Tibial nerve (tissue), 4 donors: ENCODE measurements around the gene URGCP. TPM values are rescaled to one million over a fixed set of nuclear protein-coding genes. Genes with fewer than 3 reads are reported as not detected.

Source experiments
- DNase-seq, 2 donors: peaks; one replicate each; pipeline ENCODE4 v3.0.0-alpha.2; 2019; ENCODE audit warnings: low spot score in 2 of 2
- H3K27ac ChIP-seq, 4 donors: fragments of 200-600 bp; sonication (generic) in 3 of 4; one replicate each; pipeline ENCODE4 v1.5.1; 2017 to 2019; ENCODE audit warnings: mild to moderate bottlenecking in 1 of 4
- H3K27me3 ChIP-seq, 2 donors: fragments of 200-600 bp; sonication (generic) in 1 of 2; one replicate each; pipeline versions ENCODE4 v1.5.1 to v1.6.0; 2017 to 2019
- H3K36me3 ChIP-seq, 3 donors: fragments of 200-600 bp; sonication (generic); one replicate each; pipeline ENCODE4 v1.5.1; 2018 to 2019
- H3K4me1 ChIP-seq, 4 donors: fragments of 200-600 bp; sonication (generic) in 3 of 4; one replicate each; pipeline ENCODE4 v1.5.1; 2017 to 2019
- H3K4me3 ChIP-seq, 4 donors: fragments of 200-600 bp; sonication (generic) in 3 of 4; one replicate each; pipeline ENCODE4 v1.5.1; 2017 to 2019; ENCODE audit warnings: mild to moderate bottlenecking in 1 of 4, moderate library complexity in 1 of 4
- H3K9me3 ChIP-seq, 4 donors: fragments of 200-600 bp; sonication (generic) in 3 of 4; one replicate each; pipeline ENCODE4 v1.5.1; 2017 to 2019
- CTCF ChIP-seq, 5 experiments: fragments of 200-600 bp in 3 of 5; fragments of 450-650 bp in 2 of 5; sonication (generic) in 3 of 5; IDR thresholded peaks; one replicate each; pipeline ENCODE4 v1.5.1; 2016 to 2019; ENCODE audit warnings: antibody characterized with exemption in 5 of 5, mild to moderate bottlenecking in 3 of 5, moderate library complexity in 2 of 5
- EP300 ChIP-seq, 2 donors: sonication (generic); formaldehyde crosslinking; IDR thresholded peaks; one replicate each; pipeline ENCODE4 v1.6.1; 2017; ENCODE audit warnings: antibody characterized with exemption in 2 of 2, mild to moderate bottlenecking in 1 of 2
- POLR2A ChIP-seq, 2 donors: fragments of 450-650 bp; IDR thresholded peaks; one replicate each; pipeline ENCODE4 v1.6.1; 2017; ENCODE audit warnings: antibody characterized with exemption in 2 of 2, mild to moderate bottlenecking in 2 of 2, moderate library complexity in 2 of 2
- WGBS, 2 donors: methylation state at CpG; one replicate each; pipeline ENCODE4 v1.1.5; 2018; 5-methylcytosine and 5-hydroxymethylcytosine counted together
- total RNA-seq, 4 donors: library from RNA; depleted of rRNA; stranded (reverse); fragments of >200 nt; gene quantifications; one replicate each; pipeline ENCODE4 v1.1.0, GENCODE V29; 2016

URGCP gene
- total RNA-seq, 4 donors from 2014 or later = 25.7 to 32.0 (median 28.8) TPM

- Histone ChIP-seq H3K9me3 (no peaks in the 10 kb centered on the region), H3K27me3 (no peaks in the 10 kb centered on the region), H3K36me3 (peaks cover 0 to 43% (median 0%) of the 10 kb centered on the region in 3 donors), H3K4me1 (peaks cover 0 to 39% (median 12%) of the 10 kb centered on the region in 4 donors), H3K4me3 (no peak overlapping the region), H3K27ac (peak overlapping the region; percentile 44 to 84 (median 68))
- WGBS, 2 donors = 27 to 31% methylated on average over 7 of the region's 7 CpGs
- DNase-seq = peak in 1 of 2 donors; percentile 67
- no peak for TF ChIP-seq POLR2A (IDR thresholded peaks at IDR 0.05)
- no peak for TF ChIP-seq CTCF (IDR thresholded peaks at IDR 0.05)
- peak in 1 of 2 donors; percentile 8 for TF ChIP-seq EP300 (IDR thresholded peaks at IDR 0.05)
Measured at GRCh38 chr7:43872406-43873110, 33.8 kb downstream of the URGCP start.

- 86 to 95% methylated on average over 3 of the region's 3 CpGs for WGBS, 2 donors
Measured at GRCh38 chr7:43871064-43871463, 35.3 kb downstream of the URGCP start.

GRCh38 chr7:43870316-43870715 lies 36.1 kb downstream of the URGCP start:
- H3K27me3 ChIP-seq = no peaks in the 10 kb centered on the region
- WGBS, 2 donors = 82 to 90% methylated on average over 4 of the region's 4 CpGs

More at GRCh38 chr7:43871064-43871463, 35.3 kb downstream of the URGCP start:
- Histone ChIP-seq H3K4me3 (no peak overlapping the region), H3K36me3 (peaks cover 0 to 43% (median 5%) of the 10 kb centered on the region in 3 donors), H3K27me3 (no peaks in the 10 kb centered on the region), H3K27ac (peak overlapping the region in 1 of 4 donors; percentile 93), H3K9me3 (no peaks in the 10 kb centered on the region), H3K4me1 (peaks cover 0 to 39% (median 12%) of the 10 kb centered on the region in 4 donors)
- no peak for TF ChIP-seq EP300 (IDR thresholded peaks at IDR 0.05)
- no peak for TF ChIP-seq CTCF (IDR thresholded peaks at IDR 0.05)
- no peak for TF ChIP-seq POLR2A (IDR thresholded peaks at IDR 0.05)
- no peak for DNase-seq

GRCh38 chr7:43869867-43870240 lies 36.5 kb downstream of the URGCP start:
- Histone ChIP-seq H3K4me3 (peak overlapping the region; percentile 80 to 99 (median 91)), H3K27me3 (no peaks in the 10 kb centered on the region), H3K36me3 (peaks cover 0 to 43% (median 5%) of the 10 kb centered on the region in 3 donors), H3K27ac (peak overlapping the region; percentile 78 to 96 (median 92)), H3K9me3 (no peaks in the 10 kb centered on the region), H3K4me1 (peaks cover 0 to 39% (median 12%) of the 10 kb centered on the region in 4 donors)
- peak in 1 of 2 donors; percentile 59 for DNase-seq
- peak; percentile 53 to 54 for TF ChIP-seq EP300 (IDR thresholded peaks at IDR 0.05)
- TF ChIP-seq CTCF (IDR thresholded peaks at IDR 0.05) = no peak
- TF ChIP-seq POLR2A (IDR thresholded peaks at IDR 0.05) = no peak
- WGBS, 2 donors = 30 to 33% methylated on average over 13 of the region's 13 CpGs

More at GRCh38 chr7:43870316-43870715, 36.1 kb downstream of the URGCP start:
- H3K36me3 ChIP-seq = peaks cover 0 to 43% (median 5%) of the 10 kb centered on the region in 3 donors
- peak overlapping the region; percentile 78 to 96 (median 92) for H3K27ac ChIP-seq
- TF ChIP-seq POLR2A (IDR thresholded peaks at IDR 0.05) (no peak), EP300 (IDR thresholded peaks at IDR 0.05) (no peak), CTCF (IDR thresholded peaks at IDR 0.05) (no peak)
- peaks cover 0 to 39% (median 12%) of the 10 kb centered on the region in 4 donors for H3K4me1 ChIP-seq
- H3K4me3 ChIP-seq = peak overlapping the region in 1 of 4 donors; percentile 96
- no peak for DNase-seq
- no peaks in the 10 kb centered on the region for H3K9me3 ChIP-seq
